H1 (cell line): ENCODE measurements around the gene ITGA6. TPM values are rescaled to one million over a fixed set of nuclear protein-coding genes. Genes with fewer than 3 reads are reported as not detected.

Experiments
- BRCA1 ChIP-seq: IDR thresholded peaks from 2 replicates; pipeline ENCODE4 v1.6.1; 2012; ENCODE audit warnings: low read depth, low read length, improper control_type of control experiment
- E2F6 ChIP-seq: IDR thresholded peaks from 2 replicates; pipeline ENCODE4 v1.6.1; 2012; ENCODE audit warnings: inconsistent platforms
- POLR2A ChIP-seq, 2 experiments: IDR thresholded peaks; 1 replicate in 1 of 2; 2 replicates in 1 of 2; pipeline ENCODE4 v1.6.1; 2011; ENCODE audit warnings: low read depth in 2 of 2, low read length in 2 of 2, mild to moderate bottlenecking in 2 of 2; ENCODE audit errors: control extremely low read depth in 1 of 2
- POU5F1 ChIP-seq: IDR thresholded peaks from 2 replicates; pipeline ENCODE4 v1.6.1; 2011; ENCODE audit warnings: low read depth, mild to moderate bottlenecking, low read length, moderate library complexity
- RBBP5 ChIP-seq: IDR thresholded peaks from 2 replicates; pipeline ENCODE4 v1.7.1; 2012; ENCODE audit warnings: low read depth, mild to moderate bottlenecking, inconsistent platforms, low read length, moderate library complexity, borderline replicate concordance
- TAF7 ChIP-seq: optimal IDR thresholded peaks from 2 replicates; pipeline ENCODE3; 2011; ENCODE audit warnings: low read depth, mild to moderate bottlenecking, inconsistent platforms, low read length, moderate library complexity, borderline replicate concordance
- polyA plus RNA-seq, 7 experiments: library from polyadenylated mRNA; depleted of rRNA in 3 of 7; stranded (reverse) in 5 of 7; unstranded in 2 of 7; fragments of >200 nt in 5 of 7; fragments of 200-250 nt in 2 of 7; gene quantifications; 1 replicate in 5 of 7; 2 replicates in 1 of 7; 4 replicates in 1 of 7; pipeline versions ENCODE4 v1.2.1 to v1.2.3, GENCODE V29; 2011 to 2013; ENCODE audit warnings: missing spikeins in 2 of 7, mixed read lengths in 2 of 7
- total RNA-seq: library from RNA; stranded (reverse); fragmentation: NEBNext Ultra II Directional; extraction: Animal tissue kit (Norgen Biotek cat#: 25700); gene quantifications from 2 replicates; pipeline ENCODE4 v1.2.1, GENCODE V29; 2021

The ITGA6 gene
- total and polyA plus RNA-seq, 2 of the 8 experiments (the other 6 are each of a cell fraction or from before 2014, with no cell fraction given) = 26.9 to 118 TPM

GRCh38 chr2:172380436-172381274 is 46.7 kb upstream of the ITGA6 start (continued):
- TF ChIP-seq RBBP5 = peak; percentile 91
- TF ChIP-seq E2F6 = no peak; the same call in 1 of the 2 replicates
- peak; percentile 62; the same call in 1 of the 2 replicates for TF ChIP-seq POU5F1
- no peak for TF ChIP-seq BRCA1
- peak; percentile 32 for TF ChIP-seq TAF7
- peak; percentile 40 to 52 for TF ChIP-seq POLR2A (IDR thresholded peaks at IDR 0.05; ENCODE audit: control extremely low read depth in 1 of 2, low read depth in 2 of 2, low read length in 2 of 2)
